Loucy (cell line): ENCODE results near the gene TIMM50.
A peak's percentile ranks its signal among the peaks of the same experiment; 100 is the strongest.

Source experiments
- H2AFZ ChIP-seq: fragments of 200-600 bp; sonication (generic); 2 replicates; pipeline ENCODE4 v1.6.0; 2016; ENCODE audit warnings: antibody characterized with exemption, mild to moderate bottlenecking, low read length, moderate library complexity
- H3F3A ChIP-seq: fragments of 200-600 bp; 2 replicates; pipeline ENCODE4 v1.6.0; 2016; ENCODE audit warnings: antibody characterized with exemption, low read depth, mild to moderate bottlenecking
- H3K27me3 ChIP-seq: fragments of 200-600 bp; sonication (generic); 2 replicates; pipeline ENCODE4 v1.6.1; 2014; ENCODE audit warnings: low read length, mild to moderate bottlenecking; ENCODE audit not compliant: insufficient read depth, poor library complexity, severe bottlenecking
- H3K36me3 ChIP-seq: fragments of 200-600 bp; sonication (generic); 2 replicates; pipeline ENCODE4 v1.6.1; 2016; ENCODE audit warnings: low read length; ENCODE audit not compliant: insufficient read depth
- H3K4me1 ChIP-seq: fragments of 200-600 bp; sonication (generic); 2 replicates; pipeline ENCODE4 v1.5.1; 2014; ENCODE audit warnings: low read length, mild to moderate bottlenecking; ENCODE audit not compliant: insufficient read depth, poor library complexity, severe bottlenecking
- H3K4me2 ChIP-seq: fragments of 200-600 bp; sonication (generic); 2 replicates; pipeline ENCODE4 v1.6.0; 2014; ENCODE audit warnings: antibody characterized with exemption, low read length, low read depth, mild to moderate bottlenecking; ENCODE audit not compliant: poor library complexity, severe bottlenecking
- H3K4me3 ChIP-seq: fragments of 200-600 bp; sonication (generic); 2 replicates; pipeline ENCODE4 v1.5.1; 2014; ENCODE audit warnings: low read length, mild to moderate bottlenecking, mixed read lengths; ENCODE audit not compliant: poor library complexity, severe bottlenecking
- H3K79me2 ChIP-seq: fragments of 200-600 bp; sonication (generic); 2 replicates; pipeline ENCODE4 v1.6.1; 2014; ENCODE audit warnings: low read length; ENCODE audit not compliant: insufficient read depth
- H3K9ac ChIP-seq: fragments of 200-600 bp; sonication (generic); 2 replicates; pipeline ENCODE4 v1.6.0; 2014; ENCODE audit warnings: mild to moderate bottlenecking, low read depth, low read length, moderate library complexity; ENCODE audit not compliant: poor library complexity, severe bottlenecking
- H3K9me2 ChIP-seq: fragments of 200-600 bp; sonication (generic); replicated peaks from 2 replicates; pipeline ENCODE4 v1.6.1; 2016; ENCODE audit warnings: low read depth, low read length, mixed read lengths
- H3K9me3 ChIP-seq: fragments of 200-600 bp; sonication (generic); 2 replicates; pipeline ENCODE4 v1.6.1; 2014; ENCODE audit warnings: mild to moderate bottlenecking, antibody characterized with exemption, low read length, low read depth; ENCODE audit not compliant: insufficient read depth
- H4K20me1 ChIP-seq: fragments of 200-600 bp; sonication (generic); 2 replicates; pipeline ENCODE4 v1.6.0; 2014; ENCODE audit warnings: antibody characterized with exemption, low read length, mild to moderate bottlenecking; ENCODE audit not compliant: insufficient read depth, poor library complexity, severe bottlenecking
- EZH2phosphoT487 ChIP-seq: fragments of 200-600 bp; IDR thresholded peaks from 2 replicates; pipeline ENCODE4 v1.6.1; 2018; ENCODE audit warnings: antibody characterized with exemption, mild to moderate bottlenecking, moderate library complexity, borderline replicate concordance
- TF ChIP-seq, protein P1 (sequence below): fragments of 200-600 bp; sonication (generic); conservative IDR thresholded peaks from 2 replicates; pipeline ENCODE4 v1.5.1; 2014; ENCODE audit warnings: mild to moderate bottlenecking, antibody characterized with exemption, low read length

Gene TIMM50

DNA sequence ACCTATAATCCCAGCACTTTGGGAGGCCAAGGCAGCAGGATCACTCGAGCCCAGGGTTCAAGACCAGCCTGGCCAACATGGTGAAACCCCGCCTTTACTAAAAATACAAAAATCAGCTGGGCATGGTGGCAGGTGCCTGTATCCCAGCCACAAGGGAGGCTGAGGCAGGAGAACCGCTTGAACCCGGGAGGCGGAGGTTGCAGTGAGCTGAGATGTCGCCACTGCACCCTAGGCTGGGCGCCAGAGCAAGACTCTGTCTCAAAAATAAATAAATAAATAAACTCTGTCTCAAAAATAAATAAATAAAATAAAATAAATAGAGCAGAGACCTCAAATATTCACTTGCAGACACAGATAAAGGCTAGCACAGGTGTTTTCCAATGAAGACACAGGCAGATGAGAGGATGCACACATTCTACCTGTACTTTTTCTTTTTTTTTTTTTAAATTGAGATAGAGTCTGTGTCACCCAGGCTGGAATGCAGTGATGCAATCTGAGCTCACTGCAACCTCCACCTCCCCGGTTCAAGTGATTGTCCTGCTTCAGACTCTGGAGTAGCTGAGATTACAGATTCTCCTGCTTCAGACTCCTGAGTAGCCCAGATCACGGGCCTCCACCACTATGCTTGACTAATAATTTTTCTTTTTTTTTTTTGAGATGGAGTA lies 42.2 kb upstream of the TIMM50 start:
- H3K4me2 ChIP-seq = no peak overlapping the region
- H3K9me2 ChIP-seq = no peaks in the 10 kb centered on the region
- H2AFZ ChIP-seq = no peak overlapping the region
- H3K9me3 ChIP-seq = no peaks in the 10 kb centered on the region
- peaks cover 5% of the 10 kb centered on the region for H3K27me3 ChIP-seq
- H3K36me3 ChIP-seq = peaks cover 18% of the 10 kb centered on the region
- H4K20me1 ChIP-seq = peaks cover 23% of the 10 kb centered on the region
- TF ChIP-seq EZH2phosphoT487 = no peak
- TF ChIP-seq, protein P1, sequence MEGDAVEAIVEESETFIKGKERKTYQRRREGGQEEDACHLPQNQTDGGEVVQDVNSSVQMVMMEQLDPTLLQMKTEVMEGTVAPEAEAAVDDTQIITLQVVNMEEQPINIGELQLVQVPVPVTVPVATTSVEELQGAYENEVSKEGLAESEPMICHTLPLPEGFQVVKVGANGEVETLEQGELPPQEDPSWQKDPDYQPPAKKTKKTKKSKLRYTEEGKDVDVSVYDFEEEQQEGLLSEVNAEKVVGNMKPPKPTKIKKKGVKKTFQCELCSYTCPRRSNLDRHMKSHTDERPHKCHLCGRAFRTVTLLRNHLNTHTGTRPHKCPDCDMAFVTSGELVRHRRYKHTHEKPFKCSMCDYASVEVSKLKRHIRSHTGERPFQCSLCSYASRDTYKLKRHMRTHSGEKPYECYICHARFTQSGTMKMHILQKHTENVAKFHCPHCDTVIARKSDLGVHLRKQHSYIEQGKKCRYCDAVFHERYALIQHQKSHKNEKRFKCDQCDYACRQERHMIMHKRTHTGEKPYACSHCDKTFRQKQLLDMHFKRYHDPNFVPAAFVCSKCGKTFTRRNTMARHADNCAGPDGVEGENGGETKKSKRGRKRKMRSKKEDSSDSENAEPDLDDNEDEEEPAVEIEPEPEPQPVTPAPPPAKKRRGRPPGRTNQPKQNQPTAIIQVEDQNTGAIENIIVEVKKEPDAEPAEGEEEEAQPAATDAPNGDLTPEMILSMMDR = no peak
- no peak overlapping the region for H3K9ac ChIP-seq
- H3K4me1 ChIP-seq = peaks cover 23% of the 10 kb centered on the region
- no peak overlapping the region for H3K4me3 ChIP-seq
- no peaks in the 10 kb centered on the region for H3F3A ChIP-seq
- H3K79me2 ChIP-seq = peaks cover 31% of the 10 kb centered on the region

DNA sequence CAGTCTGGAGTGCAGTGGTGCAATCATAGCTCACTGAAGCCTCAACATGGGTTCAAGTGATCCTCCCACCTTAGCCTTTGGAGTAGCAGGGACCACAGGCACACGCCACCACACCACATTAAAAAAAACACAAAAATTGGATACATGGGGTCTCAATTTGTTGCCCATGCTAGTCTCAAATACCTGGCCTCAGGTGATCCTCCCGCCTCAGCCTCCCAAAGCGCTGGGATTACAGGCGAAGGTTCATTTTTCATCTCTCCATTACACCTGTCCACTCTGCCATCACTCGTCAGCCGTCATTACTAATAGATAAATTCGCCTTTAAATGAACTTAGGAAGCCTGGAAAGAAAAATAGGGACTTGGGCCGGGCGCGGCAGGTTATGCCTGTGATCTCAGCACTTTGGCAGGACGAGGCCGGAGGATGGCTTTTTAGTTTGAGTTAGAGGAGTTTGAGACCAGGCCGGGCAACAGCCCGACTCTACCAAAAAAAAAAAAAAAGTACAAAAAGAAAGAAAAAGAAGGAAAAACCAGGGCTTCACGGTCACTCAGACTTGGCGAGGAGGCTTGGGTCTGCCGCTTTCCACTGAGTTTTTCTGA lies 35.9 kb upstream of the TIMM50 start:
- H3K4me2 ChIP-seq = peak overlapping the region; percentile 86
- H2AFZ ChIP-seq = peak overlapping the region; percentile 78; the same call in 1 of the 2 replicates
- no peaks in the 10 kb centered on the region for H3K9me3 ChIP-seq
- TF ChIP-seq EZH2phosphoT487 = no peak
- TF ChIP-seq, protein P1 = no peak
- H3K27me3 ChIP-seq = no peaks in the 10 kb centered on the region
- H3K36me3 ChIP-seq = no peaks in the 10 kb centered on the region
- H3K9ac ChIP-seq = peak overlapping the region; percentile 91
- H3F3A ChIP-seq = no peaks in the 10 kb centered on the region
- H3K9me2 ChIP-seq = no peaks in the 10 kb centered on the region
- peaks cover 55% of the 10 kb centered on the region for H3K79me2 ChIP-seq
- H3K4me3 ChIP-seq = peak overlapping the region; percentile 83
- H4K20me1 ChIP-seq = peaks cover 36% of the 10 kb centered on the region
- H3K4me1 ChIP-seq = peaks cover 32% of the 10 kb centered on the region

DNA sequence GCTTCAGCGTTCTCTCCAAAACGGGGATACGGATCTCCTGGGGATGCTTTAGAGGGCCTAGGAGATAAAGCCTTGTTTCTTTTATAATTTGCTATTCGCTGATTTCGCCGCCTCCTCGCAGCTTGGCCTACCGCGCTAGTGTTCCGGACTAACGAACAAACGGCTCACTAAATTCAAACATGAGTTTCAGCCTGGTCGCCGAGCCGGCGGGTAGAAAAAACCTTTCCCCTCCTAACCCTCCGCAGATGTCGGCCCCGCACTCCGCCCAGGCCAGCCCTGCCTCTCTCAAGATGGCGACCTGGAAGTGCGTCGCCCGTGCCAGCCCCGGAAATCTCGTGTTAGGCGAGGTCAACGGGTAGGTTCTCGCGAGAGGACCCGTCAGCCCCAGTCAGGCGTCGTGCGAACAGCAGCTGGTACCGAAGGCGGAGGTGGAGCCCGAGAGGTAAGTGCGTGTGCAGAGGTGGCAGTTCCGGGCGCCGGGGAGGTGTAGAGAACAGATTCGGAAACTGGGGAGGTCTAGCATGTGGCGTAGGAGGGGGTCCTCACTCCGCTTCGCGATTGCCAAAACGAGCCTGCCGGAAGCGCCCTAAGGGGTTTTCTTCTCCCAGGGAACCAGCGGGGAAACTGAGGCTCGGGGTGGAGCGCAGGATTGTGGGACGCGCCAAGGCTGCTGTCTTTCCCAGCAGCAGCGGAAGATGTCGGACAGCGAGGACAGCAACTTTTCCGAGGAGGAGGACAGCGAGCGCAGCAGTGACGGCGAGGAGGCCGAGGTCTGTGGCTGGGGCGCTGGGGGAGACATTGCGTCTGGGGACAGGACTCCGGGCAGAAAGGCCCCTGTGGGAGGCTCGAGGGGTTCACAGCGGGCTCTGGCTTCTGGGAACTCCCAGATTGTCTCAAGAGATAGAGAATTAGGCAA lies 35.2 kb upstream of the TIMM50 start, which contains the start of gene SUPT5H:
SUPT5H (plus strand) TSS at position 387 of the 916 bp plus-strand sequence; CDS start at position 696, 309 bp downstream.
- Histone ChIP-seq H3K9me3 (no peaks in the 10 kb centered on the region), H3K4me3 (peak within 1 kb of the TSS; percentile 83), H3K79me2 (peaks cover 63% of the 10 kb centered on the region), H3F3A (no peaks in the 10 kb centered on the region), H4K20me1 (peaks cover 36% of the 10 kb centered on the region), H3K36me3 (no peaks in the 10 kb centered on the region), H3K9me2 (no peaks in the 10 kb centered on the region), H3K27me3 (no peaks in the 10 kb centered on the region), H2AFZ (peak within 1 kb of the TSS; percentile 78), H3K4me1 (peaks cover 38% of the 10 kb centered on the region), H3K4me2 (peak within 1 kb of the TSS; percentile 98), H3K9ac (peak within 1 kb of the TSS; percentile 91)
- no peak for TF ChIP-seq EZH2phosphoT487
- TF ChIP-seq, protein P1 = no peak
